ENCODE data around the gene MAN2A2.

Gene MAN2A2

GRCh38 chr15:90970274-90970673 is 67.2 kb downstream of the MAN2A2 start:
- DNase-seq: no peak

- DNase-seq: no peak
Observed at GRCh38 chr15:90972133-90972532, 69.0 kb downstream of the MAN2A2 start.
